OCI-LY3 (cell line): ENCODE results near the gene TPGS2.

Source experiments
- H2AFZ ChIP-seq: fragments of 200-600, 300-600 bp; shearing (Covaris generic); 2 replicates; pipeline ENCODE4 v1.6.0; 2014; ENCODE audit warnings: antibody characterized with exemption, low read depth, low read length
- H3K27ac ChIP-seq: fragments of 200-600, 300-600 bp; sonication (generic); 2 replicates; pipeline ENCODE4 v1.5.1; 2014; ENCODE audit warnings: mild to moderate bottlenecking, low read length, moderate library complexity, mixed read lengths
- H3K27me3 ChIP-seq: fragments of 200-600, 300-600 bp; sonication (generic); 2 replicates; pipeline ENCODE4 v1.6.1; 2014; ENCODE audit warnings: low read depth, low read length, mixed read lengths
- H3K36me3 ChIP-seq: fragments of 200-600, 300-600 bp; sonication (generic); replicated peaks from 2 replicates; pipeline ENCODE3; 2014; ENCODE audit warnings: low read depth, low read length, mixed read lengths
- H3K4me1 ChIP-seq: fragments of 300-600, 200-600 bp; sonication (generic); 2 replicates; pipeline ENCODE4 v1.6.1; 2014; ENCODE audit warnings: low read length, mixed read lengths
- H3K4me2 ChIP-seq: fragments of 200-600, 300-600 bp; sonication (generic); 2 replicates; pipeline ENCODE4 v1.6.1; 2014; ENCODE audit warnings: low read length, mixed read lengths
- H3K4me3 ChIP-seq: fragments of 300-600, 200-600 bp; sonication (generic); 2 replicates; pipeline ENCODE4 v1.5.1; 2014; ENCODE audit warnings: antibody characterized with exemption, mild to moderate bottlenecking, low read length, moderate library complexity
- H3K79me2 ChIP-seq: fragments of 300-600, 200-600 bp; shearing (Covaris generic); 2 replicates; pipeline ENCODE4 v1.6.1; 2014; ENCODE audit warnings: mild to moderate bottlenecking, low read length, mixed read lengths
- H3K9ac ChIP-seq: fragments of 300-600, 200-600 bp; shearing (Covaris generic); 2 replicates; pipeline ENCODE4 v1.6.0; 2014; ENCODE audit warnings: mild to moderate bottlenecking, low read length, moderate library complexity
- H3K9me3 ChIP-seq: fragments of 200-600, 300-600 bp; shearing (Covaris generic); 2 replicates; pipeline ENCODE4 v1.6.1; 2014; ENCODE audit warnings: low read length, mixed read lengths; ENCODE audit not compliant: insufficient read depth
- H4K20me1 ChIP-seq: fragments of 200-600, 300-600 bp; sonication (generic); 2 replicates; pipeline ENCODE4 v1.6.1; 2016; ENCODE audit warnings: low read length, mixed read lengths; ENCODE audit not compliant: insufficient read depth
- CTCF ChIP-seq: fragments of 200-600, 300-600 bp; sonication (generic); IDR thresholded peaks from 2 replicates; pipeline ENCODE4 v1.5.1; 2014; ENCODE audit warnings: antibody characterized with exemption, low read length, low read depth
- EZH2phosphoT487 ChIP-seq: fragments of 200-600 bp; shearing (Covaris generic); IDR thresholded peaks from 2 replicates; pipeline ENCODE4 v1.6.1; 2018; ENCODE audit warnings: antibody characterized with exemption, mixed run types, low read depth

Gene TPGS2

GRCh38 chr18:36792634-36793283 lies 36.0 kb downstream of the TPGS2 start:
- Histone ChIP-seq H3K4me1 (no peaks in the 10 kb centered on the region), H2AFZ (no peak overlapping the region), H3K27ac (no peak overlapping the region), H3K9me3 (no peaks in the 10 kb centered on the region), H3K79me2 (no peaks in the 10 kb centered on the region), H3K27me3 (no peaks in the 10 kb centered on the region), H4K20me1 (no peaks in the 10 kb centered on the region), H3K4me2 (no peak overlapping the region), H3K4me3 (no peak overlapping the region), H3K36me3 (peaks cover 53% of the 10 kb centered on the region), H3K9ac (no peak overlapping the region)
- TF ChIP-seq CTCF (no peak), EZH2phosphoT487 (no peak)

GRCh38 chr18:36786686-36787085 lies 42.1 kb downstream of the TPGS2 start:
- no peak overlapping the region for H3K9ac ChIP-seq
- no peaks in the 10 kb centered on the region for H3K4me1 ChIP-seq
- no peak overlapping the region for H3K4me2 ChIP-seq
- H3K9me3 ChIP-seq: no peaks in the 10 kb centered on the region
- H3K27me3 ChIP-seq: no peaks in the 10 kb centered on the region
- no peak overlapping the region for H3K27ac ChIP-seq
- TF ChIP-seq EZH2phosphoT487: no peak
- TF ChIP-seq CTCF: no peak
- no peak overlapping the region for H2AFZ ChIP-seq
- H3K4me3 ChIP-seq: no peak overlapping the region
- no peaks in the 10 kb centered on the region for H3K79me2 ChIP-seq
- peaks cover 19% of the 10 kb centered on the region for H3K36me3 ChIP-seq
- H4K20me1 ChIP-seq: no peaks in the 10 kb centered on the region

- H3K79me2 ChIP-seq: no peaks in the 10 kb centered on the region
- no peak overlapping the region for H3K27ac ChIP-seq
- TF ChIP-seq EZH2phosphoT487: no peak
- no peak overlapping the region for H3K4me3 ChIP-seq
- H3K9me3 ChIP-seq: no peaks in the 10 kb centered on the region
- H3K4me2 ChIP-seq: no peak overlapping the region
- no peak overlapping the region for H3K9ac ChIP-seq
- H3K4me1 ChIP-seq: no peaks in the 10 kb centered on the region
- H3K27me3 ChIP-seq: no peaks in the 10 kb centered on the region
- H2AFZ ChIP-seq: no peak overlapping the region
- peaks cover 4% of the 10 kb centered on the region for H3K36me3 ChIP-seq
- H4K20me1 ChIP-seq: no peaks in the 10 kb centered on the region
These were observed 45.0 kb downstream of the TPGS2 start for GRCh38 chr18:36783792-36784191.

GRCh38 chr18:36782710-36783109 lies 46.1 kb downstream of the TPGS2 start:
- Histone ChIP-seq H3K27ac (no peak overlapping the region), H3K27me3 (no peaks in the 10 kb centered on the region), H3K36me3 (no peaks in the 10 kb centered on the region), H3K9ac (no peak overlapping the region), H3K4me3 (no peak overlapping the region), H3K79me2 (no peaks in the 10 kb centered on the region), H3K9me3 (no peaks in the 10 kb centered on the region), H4K20me1 (no peaks in the 10 kb centered on the region), H3K4me1 (no peaks in the 10 kb centered on the region), H2AFZ (no peak overlapping the region), H3K4me2 (no peak overlapping the region)
- TF ChIP-seq CTCF (no peak), EZH2phosphoT487 (no peak)
